ENCODE data around the gene DTNB.

DTNB gene

GRCh38 chr2:25362049-25362433, 311.3 kb downstream of the DTNB start:
- DNase-seq = peak; percentile 100

- DNase-seq = no peak
These were observed 311.9 kb downstream of the DTNB start for GRCh38 chr2:25361261-25362048.

DNA sequence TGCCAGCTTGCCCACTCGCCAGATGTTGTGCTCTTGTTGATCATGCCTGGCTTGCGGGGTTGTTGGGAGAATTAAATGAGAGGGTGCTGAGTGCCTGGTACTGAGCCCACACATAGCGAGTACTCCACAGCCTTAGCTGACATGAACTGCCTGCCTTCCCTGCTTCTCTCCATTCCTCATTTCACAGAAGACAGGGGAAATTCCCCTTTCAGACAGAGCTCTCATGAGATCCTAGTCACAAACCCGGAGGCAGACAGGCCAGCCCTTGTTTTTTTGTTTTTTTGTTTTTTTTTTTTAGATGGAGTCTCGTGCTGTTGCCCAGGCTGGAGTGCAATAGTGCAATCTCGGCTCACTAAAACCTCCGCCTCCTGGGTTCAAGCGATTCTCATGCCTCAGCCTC, 314.5 kb downstream of the DTNB start:
- DNase-seq = no peak

DNA sequence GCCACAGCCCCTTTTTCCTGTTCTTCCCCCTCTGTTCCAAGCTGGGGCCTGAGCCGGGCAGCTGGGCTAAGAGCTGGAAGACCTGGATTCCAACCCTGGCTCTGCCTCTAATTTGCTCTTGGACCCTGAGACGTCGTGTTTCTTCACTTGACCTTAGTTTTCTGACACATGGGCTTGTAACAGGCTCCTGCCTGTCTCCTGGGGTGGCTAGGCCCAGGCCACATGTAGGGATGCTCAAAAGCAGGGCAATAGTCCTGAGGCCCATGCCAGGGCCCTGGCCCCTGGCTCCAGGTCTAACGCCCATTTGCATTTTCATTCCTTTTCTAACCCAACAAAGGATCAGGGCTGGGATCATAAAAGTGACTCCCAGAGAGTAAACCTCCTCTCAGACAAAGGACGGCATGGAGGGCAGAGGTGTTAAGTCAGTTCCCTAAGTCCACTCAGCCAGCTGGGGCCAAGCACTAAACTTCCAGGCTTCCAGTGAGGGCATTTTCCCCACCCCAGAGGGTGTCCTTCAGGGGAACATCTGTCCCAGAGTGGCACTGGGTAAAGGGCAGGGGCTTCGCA, 315.0 kb downstream of the DTNB start:
- no peak for DNase-seq

GRCh38 chr2:25356088-25356487, 317.3 kb downstream of the DTNB start:
- DNase-seq = no peak

- no peak for DNase-seq
These were observed 318.1 kb downstream of the DTNB start for GRCh38 chr2:25355270-25355669.

GRCh38 chr2:25354116-25354515, 319.3 kb downstream of the DTNB start:
- no peak for DNase-seq

- no peak for DNase-seq
These were observed 324.0 kb downstream of the DTNB start for GRCh38 chr2:25349397-25349796.

DNA sequence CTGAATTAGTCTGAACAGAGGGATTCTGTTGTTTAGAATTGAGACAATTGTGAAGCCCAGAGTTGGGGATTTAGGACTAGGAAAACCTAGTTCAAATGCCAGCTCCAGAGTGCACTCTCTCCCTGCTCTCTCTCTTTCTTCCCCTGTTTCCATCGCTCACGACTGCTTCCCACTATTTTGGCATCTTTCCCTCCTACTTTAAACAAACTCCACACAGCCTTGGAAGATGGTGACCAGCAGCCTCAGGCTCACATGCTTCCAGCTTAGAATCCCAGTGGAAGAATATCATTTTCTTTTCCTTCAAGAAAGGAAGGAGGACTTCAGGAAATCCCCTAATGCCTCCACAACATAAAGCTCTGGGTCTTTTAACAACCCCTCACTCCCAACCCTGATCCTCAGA, 325.5 kb downstream of the DTNB start:
- DNase-seq = no peak

DNA sequence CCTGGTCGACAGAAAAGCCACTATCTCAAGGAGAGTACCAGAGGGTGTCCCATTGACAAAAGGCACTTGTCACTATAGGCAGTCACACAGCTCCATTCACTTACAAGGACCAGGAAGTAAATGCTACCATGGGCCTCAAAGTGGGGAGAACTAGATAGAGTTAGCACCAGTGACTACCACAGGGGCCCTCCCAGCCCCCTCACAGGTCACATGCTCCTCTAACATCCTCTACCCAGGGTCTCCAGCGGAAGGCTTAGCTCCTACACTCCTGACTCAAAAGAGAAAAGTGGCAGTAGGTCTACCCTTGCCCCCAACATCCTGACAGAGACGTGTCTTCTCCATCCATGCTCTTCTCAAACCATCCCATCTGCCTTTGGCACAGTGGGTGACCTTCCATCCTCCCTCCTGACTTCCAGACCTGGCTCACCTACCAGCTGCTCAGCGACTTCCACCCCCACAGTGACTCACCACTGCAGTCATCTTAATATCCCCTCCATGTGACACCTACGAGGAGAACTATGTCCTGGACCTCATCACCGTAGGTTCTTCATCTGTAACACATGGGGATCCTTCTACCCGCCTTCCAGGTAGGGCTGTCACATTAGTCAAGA, 326.1 kb downstream of the DTNB start:
- DNase-seq = no peak

- no peak for DNase-seq
These were observed 330.1 kb downstream of the DTNB start for GRCh38 chr2:25343187-25343825.

DNA sequence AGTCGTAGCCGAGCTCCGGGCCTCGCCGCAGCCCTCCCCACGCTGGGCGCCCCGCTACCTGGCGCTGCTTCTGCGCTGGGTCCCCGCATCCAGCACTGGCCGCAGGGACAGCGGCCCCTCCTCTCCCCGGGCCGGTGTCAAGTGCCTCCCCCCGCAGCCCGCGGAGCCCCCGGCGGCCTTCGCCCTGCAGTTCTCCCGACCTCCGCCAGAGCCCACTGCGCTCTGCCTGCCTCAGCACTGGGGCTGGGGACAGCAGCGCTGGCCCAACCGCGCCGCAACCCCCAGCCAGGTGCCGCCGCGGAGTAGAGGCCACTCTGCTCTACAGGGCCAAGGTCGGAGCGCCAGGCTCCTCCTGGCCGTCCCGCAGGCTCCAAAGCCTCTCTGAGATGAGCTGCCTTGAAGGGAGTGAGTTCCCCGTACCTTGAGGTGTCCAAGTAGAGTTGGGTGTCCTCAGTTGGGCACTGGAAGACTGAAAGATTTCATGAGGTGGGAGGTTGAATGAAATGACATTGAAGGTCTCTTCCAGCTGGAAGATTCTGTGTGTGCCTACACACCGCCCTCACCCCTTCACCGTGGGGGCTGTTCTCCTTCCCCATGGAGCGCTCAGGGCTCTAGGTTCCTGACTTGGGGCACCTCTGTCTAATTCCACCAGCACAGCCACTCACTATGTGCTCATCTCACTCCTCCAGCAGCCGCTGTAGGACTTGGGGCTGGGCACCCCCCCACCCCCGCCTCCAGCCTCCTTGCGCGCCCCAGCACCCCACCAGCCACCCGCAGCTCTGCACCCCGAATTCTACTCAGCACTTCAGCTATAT, 330.8 kb downstream of the DTNB start:
- DNase-seq = peak; percentile 89

DNA sequence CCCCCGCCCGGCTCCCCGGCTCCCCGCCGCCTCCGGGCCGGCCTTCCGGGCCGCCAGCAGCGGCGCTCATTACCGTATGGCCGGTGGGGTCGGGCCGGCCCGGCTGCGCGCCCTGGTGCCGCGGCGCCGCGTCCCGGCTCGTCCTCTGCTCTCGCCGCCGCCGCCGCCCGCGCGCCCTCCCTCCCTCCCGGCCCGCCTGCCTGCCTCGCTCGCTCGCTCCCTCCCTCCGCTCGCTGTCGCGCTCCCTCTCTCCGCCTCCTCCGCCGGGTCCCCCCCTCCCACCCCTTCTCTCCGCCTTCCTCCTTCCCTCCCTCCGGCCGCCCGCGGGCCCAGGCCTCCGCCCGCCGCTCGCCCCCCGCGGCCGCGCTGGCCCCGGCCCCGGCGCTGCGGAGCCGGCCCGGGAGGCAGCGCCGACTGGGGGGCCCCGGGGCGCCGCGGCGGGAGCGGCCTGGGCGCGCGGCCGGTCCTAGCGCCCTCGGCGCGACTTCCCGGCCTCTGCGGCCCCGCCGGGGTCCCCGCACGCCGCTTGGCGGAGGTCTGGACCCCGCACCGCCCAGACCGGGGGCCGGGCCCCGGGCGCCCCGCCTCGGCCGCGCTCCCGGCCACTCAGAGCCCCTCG, 331.5 kb downstream of the DTNB start, which contains the start of gene DNMT3A:
Gene DNMT3A (minus strand): TSS at position 173 of the 619 bp plus-strand sequence. CDS start 27,941 bp downstream, outside the sequence.
- DNase-seq = peak; percentile 78

DNA sequence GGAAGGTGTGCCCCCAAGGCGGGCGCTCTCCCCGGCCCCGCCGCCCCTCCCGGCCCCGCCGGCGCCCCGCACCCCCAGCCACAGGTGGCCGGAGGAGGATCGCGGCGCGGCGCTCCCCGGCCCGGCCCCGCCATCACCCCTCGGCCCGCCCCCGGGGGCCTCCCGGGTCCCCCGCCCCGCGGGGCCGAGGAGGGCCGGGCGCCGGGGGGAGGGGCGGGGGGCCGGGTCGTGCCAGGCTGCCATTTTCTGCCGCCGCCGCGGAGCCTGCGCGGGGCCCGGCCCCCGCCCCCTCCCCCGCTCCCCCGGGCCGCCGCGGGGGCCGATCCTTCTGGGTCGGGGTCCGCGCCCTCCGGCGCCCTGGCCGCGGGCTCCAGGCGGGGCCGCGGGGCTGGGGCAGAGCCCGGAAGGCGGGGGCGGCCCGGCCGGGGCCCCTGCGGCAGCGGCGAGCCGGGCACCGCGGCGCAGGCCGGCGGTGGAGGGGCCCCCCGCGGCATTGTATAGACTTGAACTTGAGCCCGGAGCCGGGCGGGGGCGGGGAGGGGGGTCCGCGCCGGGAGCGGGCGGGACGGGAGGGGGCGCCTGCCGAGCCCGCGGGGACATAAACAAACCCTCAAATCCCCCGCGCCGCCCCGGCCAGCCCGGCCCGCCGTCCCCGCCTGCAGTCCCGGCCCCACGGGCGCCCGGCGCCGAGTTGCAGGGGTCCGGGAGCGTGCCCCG, 332.2 kb downstream of the DTNB start:
- DNase-seq = no peak

- DNase-seq = no peak
These were observed 333.0 kb downstream of the DTNB start for GRCh38 chr2:25340181-25340921.

GRCh38 chr2:25339791-25340180, 333.6 kb downstream of the DTNB start:
- no peak for DNase-seq

GRCh38 chr2:25339211-25339674, 334.1 kb downstream of the DTNB start:
- no peak for DNase-seq

DNA sequence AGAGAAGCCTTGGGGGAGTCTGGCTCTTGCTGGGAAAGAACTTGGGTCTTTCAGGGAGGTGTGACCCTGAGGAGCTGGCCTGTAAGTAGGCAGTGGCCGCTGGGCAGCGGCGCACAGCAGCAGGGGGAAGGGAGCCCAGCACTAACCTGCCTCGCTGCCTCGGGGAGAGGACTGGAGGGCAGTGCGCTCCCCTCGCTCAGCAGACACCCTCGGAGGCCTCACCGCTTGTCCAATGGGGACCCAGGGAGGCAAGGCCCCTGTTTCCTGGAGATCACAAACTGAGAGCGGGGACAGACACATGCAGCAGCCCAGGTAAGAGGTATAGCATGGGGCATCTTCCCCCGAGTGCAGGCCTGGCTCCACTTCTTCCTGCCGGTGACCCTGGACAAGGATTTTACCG, 335.0 kb downstream of the DTNB start:
- DNase-seq = no peak

DNA sequence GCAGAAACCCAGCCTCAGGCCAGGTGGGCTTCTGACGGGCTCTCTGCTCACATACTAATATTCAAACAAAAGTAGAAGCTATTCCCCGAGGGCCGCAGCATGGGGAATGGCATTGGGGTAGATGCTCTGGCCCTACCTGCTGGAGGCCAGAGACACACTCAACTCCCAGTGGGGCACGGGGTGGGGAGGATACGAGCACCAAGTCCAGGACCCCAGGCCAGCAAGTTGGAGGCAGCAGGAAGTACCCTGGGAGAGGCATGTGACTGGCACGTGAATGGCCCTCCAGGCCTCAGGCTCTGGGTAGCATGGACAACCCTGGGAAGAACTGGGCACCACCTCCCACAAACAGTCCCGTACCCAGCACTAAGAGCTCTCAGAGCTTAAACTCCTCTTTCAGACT, 335.5 kb downstream of the DTNB start:
- DNase-seq = no peak

GRCh38 chr2:25337276-25337675, 336.1 kb downstream of the DTNB start:
- DNase-seq = no peak

GRCh38 chr2:25336383-25336841, 337.0 kb downstream of the DTNB start:
- no peak for DNase-seq

Data from activated CD8-positive, alpha-beta memory T cell treated with anti-CD3 and anti-CD28 coated beads, Interleukin-2, amount 50 U/mL, for 48 hours (primary cell).